ENCODE measurements around the gene HIPK1.

- no peak for TF ChIP-seq CTCF (IDR thresholded peaks at IDR 0.05)
- TF ChIP-seq ZFX (IDR thresholded peaks at IDR 0.05; ENCODE audit: borderline replicate concordance): no peak
Observed at GRCh38 chr1:113995382-113995781, 66.3 kb downstream of the HIPK1 start.

Measured in 22Rv1 (cell line).